Measurements from ENCODE around the gene HSPA6.

DNA sequence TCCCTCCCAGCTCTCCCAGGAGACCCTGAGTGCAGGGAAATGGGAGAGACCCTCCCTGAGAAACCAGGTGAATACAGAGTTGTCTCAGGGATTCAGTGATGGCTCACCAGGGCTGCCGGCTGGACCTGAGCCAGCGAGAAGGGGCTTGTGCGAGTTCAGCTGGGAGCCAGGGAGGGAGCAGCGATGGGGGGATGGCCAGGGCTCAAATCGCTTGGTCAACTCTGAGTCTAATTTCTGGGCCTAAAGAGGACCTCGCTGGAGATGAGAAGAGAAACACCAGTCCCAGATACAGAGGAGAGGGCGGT lies 12.6 kb upstream of the HSPA6 start:
- TF ChIP-seq ZNF8 (CRISPR knock-in tag; IDR thresholded peaks at IDR 0.05) (no peak), ZFP30 (CRISPR knock-in tag; IDR thresholded peaks at IDR 0.05) (no peak), TOX (CRISPR knock-in tag; IDR thresholded peaks at IDR 0.05; ENCODE audit: borderline replicate concordance) (no peak), ESRRG (CRISPR knock-in tag; IDR thresholded peaks at IDR 0.05) (no peak), ARNTL (CRISPR knock-in tag; IDR thresholded peaks at IDR 0.05; ENCODE audit: borderline replicate concordance, low read depth) (no peak)
- TF ChIP-seq, protein P1, sequence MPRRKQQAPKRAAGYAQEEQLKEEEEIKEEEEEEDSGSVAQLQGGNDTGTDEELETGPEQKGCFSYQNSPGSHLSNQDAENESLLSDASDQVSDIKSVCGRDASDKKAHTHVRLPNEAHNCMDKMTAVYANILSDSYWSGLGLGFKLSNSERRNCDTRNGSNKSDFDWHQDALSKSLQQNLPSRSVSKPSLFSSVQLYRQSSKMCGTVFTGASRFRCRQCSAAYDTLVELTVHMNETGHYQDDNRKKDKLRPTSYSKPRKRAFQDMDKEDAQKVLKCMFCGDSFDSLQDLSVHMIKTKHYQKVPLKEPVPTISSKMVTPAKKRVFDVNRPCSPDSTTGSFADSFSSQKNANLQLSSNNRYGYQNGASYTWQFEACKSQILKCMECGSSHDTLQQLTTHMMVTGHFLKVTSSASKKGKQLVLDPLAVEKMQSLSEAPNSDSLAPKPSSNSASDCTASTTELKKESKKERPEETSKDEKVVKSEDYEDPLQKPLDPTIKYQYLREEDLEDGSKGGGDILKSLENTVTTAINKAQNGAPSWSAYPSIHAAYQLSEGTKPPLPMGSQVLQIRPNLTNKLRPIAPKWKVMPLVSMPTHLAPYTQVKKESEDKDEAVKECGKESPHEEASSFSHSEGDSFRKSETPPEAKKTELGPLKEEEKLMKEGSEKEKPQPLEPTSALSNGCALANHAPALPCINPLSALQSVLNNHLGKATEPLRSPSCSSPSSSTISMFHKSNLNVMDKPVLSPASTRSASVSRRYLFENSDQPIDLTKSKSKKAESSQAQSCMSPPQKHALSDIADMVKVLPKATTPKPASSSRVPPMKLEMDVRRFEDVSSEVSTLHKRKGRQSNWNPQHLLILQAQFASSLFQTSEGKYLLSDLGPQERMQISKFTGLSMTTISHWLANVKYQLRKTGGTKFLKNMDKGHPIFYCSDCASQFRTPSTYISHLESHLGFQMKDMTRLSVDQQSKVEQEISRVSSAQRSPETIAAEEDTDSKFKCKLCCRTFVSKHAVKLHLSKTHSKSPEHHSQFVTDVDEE (CRISPR knock-in tag; IDR thresholded peaks at IDR 0.05), result no peak

All from SK-N-SH treated with all-trans-retinoic acid at 6 μM for 48 hours (cell line).